WTC11 (cell line): ENCODE data around the gene RABGAP1. TPM values are rescaled to one million over a fixed set of nuclear protein-coding genes. Genes with fewer than 3 reads are reported as not detected.
A peak's percentile ranks its signal among the peaks of the same experiment; 100 is the strongest.

ENCODE experiments used
- ATAC-seq: fragments of 200-7000 bp; cut with Tn5 transposase; 2 replicates; pipeline ENCODE4 v1.10.0; 2021; ENCODE audit warnings: mild to moderate bottlenecking, moderate library complexity
- CTCF ChIA-PET: fragments of 300-600 bp; sonication (Branson Sonifier 250); formaldehyde crosslinking; loops from one replicate; lab custom pipeline; 2021; ENCODE audit warnings: antibody characterized with exemption; lab: Charles Lee
- POLR2A ChIA-PET: fragments of 350-600 bp; sonication (Branson Sonifier 250); formaldehyde crosslinking; loops from one replicate; lab custom pipeline; 2021; ENCODE audit warnings: antibody characterized with exemption; lab: Charles Lee
- DNase-seq: peaks from one replicate; pipeline ENCODE4 v3.0.0; 2021; ENCODE audit warnings: low spot score
- H3K27ac Mint-ChIP-seq: 2 replicates; pipeline ENCODE4 v1.8.0; 2021; ENCODE audit warnings: mixed read lengths
- H3K27me3 Mint-ChIP-seq: 2 replicates; pipeline ENCODE4 v1.8.0; 2021; ENCODE audit warnings: low read depth, mild to moderate bottlenecking, moderate library complexity, mixed read lengths
- H3K36me3 Mint-ChIP-seq: 2 replicates; pipeline ENCODE4 v1.8.0; 2021; ENCODE audit warnings: mixed read lengths
- H3K4me1 Mint-ChIP-seq: 2 replicates; pipeline ENCODE4 v1.8.0; 2022; ENCODE audit warnings: mixed read lengths
- H3K4me3 Mint-ChIP-seq: 2 replicates; pipeline ENCODE4 v1.8.0; 2021; ENCODE audit warnings: mild to moderate bottlenecking, moderate library complexity, mixed read lengths
- H3K9me3 Mint-ChIP-seq: 2 replicates; pipeline ENCODE4 v1.8.0; 2021; ENCODE audit warnings: mixed read lengths
- ESRRA ChIP-seq: sonication (generic); formaldehyde crosslinking; IDR thresholded peaks from 2 replicates; pipeline ENCODE4 v1.8.1; 2022; ENCODE audit warnings: mild to moderate bottlenecking, missing genetic modification reagents, borderline replicate concordance
- FOXK1 ChIP-seq: sonication (generic); formaldehyde crosslinking; IDR thresholded peaks from 2 replicates; pipeline ENCODE4 v1.8.0; 2022; ENCODE audit warnings: mild to moderate bottlenecking, moderate library complexity, missing genetic modification reagents
- FOXP1 ChIP-seq: sonication (generic); formaldehyde crosslinking; IDR thresholded peaks from 2 replicates; pipeline ENCODE4 v1.8.0; 2022; ENCODE audit warnings: missing genetic modification reagents, mild to moderate bottlenecking, moderate library complexity, borderline replicate concordance
- GABPB1 ChIP-seq: sonication (generic); formaldehyde crosslinking; IDR thresholded peaks from 2 replicates; pipeline ENCODE4 v1.8.1; 2023; ENCODE audit warnings: mild to moderate bottlenecking, missing genetic modification reagents
- IRF2 ChIP-seq: sonication (generic); formaldehyde crosslinking; IDR thresholded peaks from 2 replicates; pipeline ENCODE4 v1.8.0; 2022; ENCODE audit warnings: low read depth, missing genetic modification reagents, borderline replicate concordance
- NR2C2 ChIP-seq: sonication (generic); formaldehyde crosslinking; IDR thresholded peaks from 2 replicates; pipeline ENCODE4 v1.8.0; 2022; ENCODE audit warnings: mild to moderate bottlenecking, missing genetic modification reagents
- PRRX2 ChIP-seq: fragments of 250-450 bp; sonication (Bioruptor Pico); IDR thresholded peaks from 2 replicates; pipeline ENCODE4 v1.8.0; 2021; ENCODE audit warnings: mild to moderate bottlenecking
- RELA ChIP-seq: sonication (generic); formaldehyde crosslinking; IDR thresholded peaks from 2 replicates; pipeline ENCODE4 v1.8.1; 2022; ENCODE audit warnings: missing genetic modification reagents, mild to moderate bottlenecking, borderline replicate concordance
- TEAD1 ChIP-seq: sonication (generic); formaldehyde crosslinking; IDR thresholded peaks from 2 replicates; pipeline ENCODE4 v1.8.0; 2022; ENCODE audit warnings: mild to moderate bottlenecking, missing genetic modification reagents
- TEAD4 ChIP-seq: sonication (generic); formaldehyde crosslinking; IDR thresholded peaks from 2 replicates; pipeline ENCODE4 v1.8.0; 2022; ENCODE audit warnings: mild to moderate bottlenecking, missing genetic modification reagents
- total RNA-seq: library from RNA; stranded (reverse); gene quantifications from 3 replicates; pipeline ENCODE4 v1.2.3, GENCODE V29; 2021
- TF ChIP-seq, protein P1 (sequence below): sonication (generic); formaldehyde crosslinking; IDR thresholded peaks from 2 replicates; pipeline ENCODE4 v1.8.1; 2023; ENCODE audit warnings: mild to moderate bottlenecking, missing genetic modification reagents
- TF ChIP-seq, protein P2 (sequence below): fragments of 250-450 bp; sonication (Bioruptor Pico); IDR thresholded peaks from 2 replicates; pipeline ENCODE4 v1.9.0; 2021; ENCODE audit warnings: mild to moderate bottlenecking, borderline replicate concordance
- TF ChIP-seq, protein P3 (sequence below): sonication (generic); formaldehyde crosslinking; IDR thresholded peaks from 2 replicates; pipeline ENCODE4 v1.8.0; 2022; ENCODE audit warnings: mild to moderate bottlenecking, missing genetic modification reagents
- TF ChIP-seq, protein P4 (sequence below): fragments of 250-450 bp; sonication (Bioruptor Pico); IDR thresholded peaks from 2 replicates; pipeline ENCODE4 v1.9.0; 2021; ENCODE audit warnings: mild to moderate bottlenecking
- TF ChIP-seq, protein P5 (sequence below): sonication (generic); formaldehyde crosslinking; IDR thresholded peaks from 2 replicates; pipeline ENCODE4 v1.8.1; 2022; ENCODE audit warnings: mild to moderate bottlenecking, missing genetic modification reagents, moderate library complexity, borderline replicate concordance

Gene RABGAP1
- total RNA-seq, 1 experiment from 2014 or later: 38.1 TPM

DNA sequence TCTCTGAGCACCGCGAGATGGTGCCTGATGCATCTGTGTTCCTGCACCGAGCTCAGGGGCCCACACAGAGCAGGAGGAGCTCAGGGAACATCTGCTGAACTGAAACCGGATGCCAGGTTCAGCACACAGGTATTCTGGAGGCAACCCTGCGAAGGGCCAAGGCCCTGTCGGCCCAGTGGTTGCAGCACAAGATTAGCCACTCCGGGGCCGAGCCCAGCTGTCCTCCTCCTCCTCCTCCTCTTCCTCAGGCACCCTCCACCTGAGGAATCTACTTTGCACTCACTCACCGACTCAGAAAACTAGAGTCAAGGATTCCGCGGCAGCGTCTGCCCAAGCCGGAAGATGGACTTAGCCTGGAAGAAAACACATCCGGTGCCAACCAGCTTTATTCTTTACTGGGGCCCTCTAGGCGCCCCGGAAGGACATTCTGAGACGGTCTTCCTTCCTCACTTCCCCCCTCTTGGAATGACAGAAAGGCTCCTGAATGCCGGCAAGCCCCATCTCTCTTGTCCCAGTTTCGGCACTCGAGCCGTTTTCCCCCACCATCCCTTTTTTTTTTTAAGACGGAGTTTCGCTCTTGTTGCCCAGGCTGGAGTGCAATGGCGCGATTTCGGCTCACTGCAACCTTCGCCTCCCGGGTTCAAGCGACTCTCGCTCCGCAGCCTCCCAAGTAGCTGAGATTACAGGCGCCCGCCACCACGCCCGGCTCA lies 27.7 kb upstream of the RABGAP1 start, which contains the start of gene ZBTB6:
TSS of gene ZBTB6 (minus strand) at position 360 of the 710 bp plus-strand sequence. CDS start 1,251 bp downstream, outside the sequence.
- H3K36me3 Mint-ChIP-seq: peaks cover 24% of the 10 kb centered on the region
- DNase-seq: peak; percentile 62
- H3K4me1 Mint-ChIP-seq: peaks cover 12% of the 10 kb centered on the region; the same call in 1 of the 2 replicates
- H3K27me3 Mint-ChIP-seq: no peaks in the 10 kb centered on the region
- CTCF ChIA-PET: interaction anchor here (0.6 to 1.3 kb wide), 4 partner anchors 28 to 437 kb away, joined by 4 to 7 read pairs (median 6); partner anchors contain the start of gene RABGAP1
- peak within 1 kb of the TSS; percentile 96 for H3K27ac Mint-ChIP-seq
- TF ChIP-seq, protein P1, sequence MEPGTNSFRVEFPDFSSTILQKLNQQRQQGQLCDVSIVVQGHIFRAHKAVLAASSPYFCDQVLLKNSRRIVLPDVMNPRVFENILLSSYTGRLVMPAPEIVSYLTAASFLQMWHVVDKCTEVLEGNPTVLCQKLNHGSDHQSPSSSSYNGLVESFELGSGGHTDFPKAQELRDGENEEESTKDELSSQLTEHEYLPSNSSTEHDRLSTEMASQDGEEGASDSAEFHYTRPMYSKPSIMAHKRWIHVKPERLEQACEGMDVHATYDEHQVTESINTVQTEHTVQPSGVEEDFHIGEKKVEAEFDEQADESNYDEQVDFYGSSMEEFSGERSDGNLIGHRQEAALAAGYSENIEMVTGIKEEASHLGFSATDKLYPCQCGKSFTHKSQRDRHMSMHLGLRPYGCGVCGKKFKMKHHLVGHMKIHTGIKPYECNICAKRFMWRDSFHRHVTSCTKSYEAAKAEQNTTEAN (CRISPR knock-in tag): peak; percentile 50; the same call in 1 of the 2 replicates
- TF ChIP-seq, protein P2, sequence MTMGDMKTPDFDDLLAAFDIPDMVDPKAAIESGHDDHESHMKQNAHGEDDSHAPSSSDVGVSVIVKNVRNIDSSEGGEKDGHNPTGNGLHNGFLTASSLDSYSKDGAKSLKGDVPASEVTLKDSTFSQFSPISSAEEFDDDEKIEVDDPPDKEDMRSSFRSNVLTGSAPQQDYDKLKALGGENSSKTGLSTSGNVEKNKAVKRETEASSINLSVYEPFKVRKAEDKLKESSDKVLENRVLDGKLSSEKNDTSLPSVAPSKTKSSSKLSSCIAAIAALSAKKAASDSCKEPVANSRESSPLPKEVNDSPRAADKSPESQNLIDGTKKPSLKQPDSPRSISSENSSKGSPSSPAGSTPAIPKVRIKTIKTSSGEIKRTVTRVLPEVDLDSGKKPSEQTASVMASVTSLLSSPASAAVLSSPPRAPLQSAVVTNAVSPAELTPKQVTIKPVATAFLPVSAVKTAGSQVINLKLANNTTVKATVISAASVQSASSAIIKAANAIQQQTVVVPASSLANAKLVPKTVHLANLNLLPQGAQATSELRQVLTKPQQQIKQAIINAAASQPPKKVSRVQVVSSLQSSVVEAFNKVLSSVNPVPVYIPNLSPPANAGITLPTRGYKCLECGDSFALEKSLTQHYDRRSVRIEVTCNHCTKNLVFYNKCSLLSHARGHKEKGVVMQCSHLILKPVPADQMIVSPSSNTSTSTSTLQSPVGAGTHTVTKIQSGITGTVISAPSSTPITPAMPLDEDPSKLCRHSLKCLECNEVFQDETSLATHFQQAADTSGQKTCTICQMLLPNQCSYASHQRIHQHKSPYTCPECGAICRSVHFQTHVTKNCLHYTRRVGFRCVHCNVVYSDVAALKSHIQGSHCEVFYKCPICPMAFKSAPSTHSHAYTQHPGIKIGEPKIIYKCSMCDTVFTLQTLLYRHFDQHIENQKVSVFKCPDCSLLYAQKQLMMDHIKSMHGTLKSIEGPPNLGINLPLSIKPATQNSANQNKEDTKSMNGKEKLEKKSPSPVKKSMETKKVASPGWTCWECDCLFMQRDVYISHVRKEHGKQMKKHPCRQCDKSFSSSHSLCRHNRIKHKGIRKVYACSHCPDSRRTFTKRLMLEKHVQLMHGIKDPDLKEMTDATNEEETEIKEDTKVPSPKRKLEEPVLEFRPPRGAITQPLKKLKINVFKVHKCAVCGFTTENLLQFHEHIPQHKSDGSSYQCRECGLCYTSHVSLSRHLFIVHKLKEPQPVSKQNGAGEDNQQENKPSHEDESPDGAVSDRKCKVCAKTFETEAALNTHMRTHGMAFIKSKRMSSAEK: 0 out of 2 replicates have a peak, but pooled peaks have one; percentile 22
- TF ChIP-seq NR2C2 (peak; percentile 90), FOXP1 (CRISPR knock-in tag) (peak; percentile 53; the same call in 1 of the 2 replicates), TEAD1 (CRISPR knock-in tag) (0 out of 2 replicates have a peak, but pooled peaks have one; percentile 14), RELA (CRISPR knock-in tag) (no peak), ESRRA (CRISPR knock-in tag) (no peak), FOXK1 (peak; percentile 65; the same call in 1 of the 2 replicates), GABPB1 (CRISPR knock-in tag) (peak; percentile 66), PRRX2 (CRISPR knock-in tag) (0 out of 2 replicates have a peak, but pooled peaks have one; percentile 7), TEAD4 (CRISPR knock-in tag) (no peak)
- TF ChIP-seq, protein P3, sequence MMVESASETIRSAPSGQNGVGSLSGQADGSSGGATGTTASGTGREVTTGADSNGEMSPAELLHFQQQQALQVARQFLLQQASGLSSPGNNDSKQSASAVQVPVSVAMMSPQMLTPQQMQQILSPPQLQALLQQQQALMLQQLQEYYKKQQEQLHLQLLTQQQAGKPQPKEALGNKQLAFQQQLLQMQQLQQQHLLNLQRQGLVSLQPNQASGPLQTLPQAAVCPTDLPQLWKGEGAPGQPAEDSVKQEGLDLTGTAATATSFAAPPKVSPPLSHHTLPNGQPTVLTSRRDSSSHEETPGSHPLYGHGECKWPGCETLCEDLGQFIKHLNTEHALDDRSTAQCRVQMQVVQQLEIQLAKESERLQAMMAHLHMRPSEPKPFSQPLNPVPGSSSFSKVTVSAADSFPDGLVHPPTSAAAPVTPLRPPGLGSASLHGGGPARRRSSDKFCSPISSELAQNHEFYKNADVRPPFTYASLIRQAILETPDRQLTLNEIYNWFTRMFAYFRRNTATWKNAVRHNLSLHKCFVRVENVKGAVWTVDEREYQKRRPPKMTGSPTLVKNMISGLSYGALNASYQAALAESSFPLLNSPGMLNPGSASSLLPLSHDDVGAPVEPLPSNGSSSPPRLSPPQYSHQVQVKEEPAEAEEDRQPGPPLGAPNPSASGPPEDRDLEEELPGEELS: 0 out of 2 replicates have a peak, but pooled peaks have one; percentile 37
- no peaks in the 10 kb centered on the region for H3K9me3 Mint-ChIP-seq
- peak within 1 kb of the TSS; percentile 86 for H3K4me3 Mint-ChIP-seq
- POLR2A ChIA-PET: interaction anchor here (0.6 to 2.5 kb wide), 10 partner anchors 8 to 185 kb away, joined by 3 to 44 read pairs (median 5); partner anchors contain the start of genes RABGAP1, RC3H2 and ZBTB26
- peak; percentile 94 for ATAC-seq

DNA sequence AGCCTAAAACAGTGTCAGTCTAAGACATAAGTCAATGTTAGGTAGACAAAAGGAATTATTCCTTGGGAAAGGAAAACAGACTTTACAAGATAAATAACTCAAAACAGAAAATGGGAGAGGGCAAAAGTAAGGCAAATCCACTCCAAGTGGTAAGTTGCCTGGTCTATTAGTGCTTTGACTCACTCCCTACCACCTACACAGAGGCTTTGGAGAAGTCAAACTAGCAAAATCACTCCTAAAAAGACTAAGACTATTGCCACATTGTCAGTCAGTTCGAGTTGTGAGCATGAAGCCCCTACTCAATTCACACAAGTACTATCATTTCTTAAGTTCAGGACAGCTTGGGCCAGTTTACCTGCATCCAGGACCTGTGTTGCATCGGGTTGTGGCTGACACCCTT lies 22.5 kb upstream of the RABGAP1 start:
- Mint-ChIP-seq H3K9me3 (no peaks in the 10 kb centered on the region), H3K36me3 (peaks cover 9% of the 10 kb centered on the region; the same call in 1 of the 2 replicates), H3K4me1 (peaks cover 13% of the 10 kb centered on the region), H3K4me3 (no peak overlapping the region), H3K27ac (no peak overlapping the region), H3K27me3 (no peaks in the 10 kb centered on the region)
- no peak for DNase-seq
- ATAC-seq: no peak
- TF ChIP-seq, protein P4, sequence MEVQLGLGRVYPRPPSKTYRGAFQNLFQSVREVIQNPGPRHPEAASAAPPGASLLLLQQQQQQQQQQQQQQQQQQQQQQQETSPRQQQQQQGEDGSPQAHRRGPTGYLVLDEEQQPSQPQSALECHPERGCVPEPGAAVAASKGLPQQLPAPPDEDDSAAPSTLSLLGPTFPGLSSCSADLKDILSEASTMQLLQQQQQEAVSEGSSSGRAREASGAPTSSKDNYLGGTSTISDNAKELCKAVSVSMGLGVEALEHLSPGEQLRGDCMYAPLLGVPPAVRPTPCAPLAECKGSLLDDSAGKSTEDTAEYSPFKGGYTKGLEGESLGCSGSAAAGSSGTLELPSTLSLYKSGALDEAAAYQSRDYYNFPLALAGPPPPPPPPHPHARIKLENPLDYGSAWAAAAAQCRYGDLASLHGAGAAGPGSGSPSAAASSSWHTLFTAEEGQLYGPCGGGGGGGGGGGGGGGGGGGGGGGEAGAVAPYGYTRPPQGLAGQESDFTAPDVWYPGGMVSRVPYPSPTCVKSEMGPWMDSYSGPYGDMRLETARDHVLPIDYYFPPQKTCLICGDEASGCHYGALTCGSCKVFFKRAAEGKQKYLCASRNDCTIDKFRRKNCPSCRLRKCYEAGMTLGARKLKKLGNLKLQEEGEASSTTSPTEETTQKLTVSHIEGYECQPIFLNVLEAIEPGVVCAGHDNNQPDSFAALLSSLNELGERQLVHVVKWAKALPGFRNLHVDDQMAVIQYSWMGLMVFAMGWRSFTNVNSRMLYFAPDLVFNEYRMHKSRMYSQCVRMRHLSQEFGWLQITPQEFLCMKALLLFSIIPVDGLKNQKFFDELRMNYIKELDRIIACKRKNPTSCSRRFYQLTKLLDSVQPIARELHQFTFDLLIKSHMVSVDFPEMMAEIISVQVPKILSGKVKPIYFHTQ: no peak
- no peak for TF ChIP-seq IRF2 (CRISPR knock-in tag)
- TF ChIP-seq, protein P5, sequence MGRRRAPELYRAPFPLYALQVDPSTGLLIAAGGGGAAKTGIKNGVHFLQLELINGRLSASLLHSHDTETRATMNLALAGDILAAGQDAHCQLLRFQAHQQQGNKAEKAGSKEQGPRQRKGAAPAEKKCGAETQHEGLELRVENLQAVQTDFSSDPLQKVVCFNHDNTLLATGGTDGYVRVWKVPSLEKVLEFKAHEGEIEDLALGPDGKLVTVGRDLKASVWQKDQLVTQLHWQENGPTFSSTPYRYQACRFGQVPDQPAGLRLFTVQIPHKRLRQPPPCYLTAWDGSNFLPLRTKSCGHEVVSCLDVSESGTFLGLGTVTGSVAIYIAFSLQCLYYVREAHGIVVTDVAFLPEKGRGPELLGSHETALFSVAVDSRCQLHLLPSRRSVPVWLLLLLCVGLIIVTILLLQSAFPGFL (CRISPR knock-in tag): no peak
- ChIA-PET POLR2A (no interaction called here), CTCF (no interaction called here)
